Measurements from ENCODE around the gene PPP2R5C. TPM values are rescaled to one million over a fixed set of nuclear protein-coding genes. Genes with fewer than 3 reads are reported as not detected.

PPP2R5C gene
- total RNA-seq, 1 donor from 2014 or later: 60.8 TPM

DNA sequence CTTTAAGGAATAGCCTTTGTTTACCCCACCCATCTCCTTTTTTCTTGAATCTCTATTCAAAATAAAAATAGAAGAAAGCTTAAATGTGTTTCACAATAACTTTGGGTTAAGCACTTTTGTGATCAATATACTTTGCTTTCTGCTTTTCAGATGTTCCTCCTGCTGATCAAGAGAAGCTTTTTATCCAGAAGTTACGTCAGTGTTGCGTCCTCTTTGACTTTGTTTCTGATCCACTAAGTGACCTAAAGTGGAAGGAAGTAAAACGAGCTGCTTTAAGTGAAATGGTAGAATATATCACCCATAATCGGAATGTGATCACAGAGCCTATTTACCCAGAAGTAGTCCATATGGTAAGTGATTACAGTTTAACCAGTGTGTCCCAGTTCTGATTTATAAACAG, 95.0 kb downstream of the PPP2R5C start:
- ATAC-seq (no peak), DNase-seq (ENCODE audit: low spot score) (no peak)

DNA sequence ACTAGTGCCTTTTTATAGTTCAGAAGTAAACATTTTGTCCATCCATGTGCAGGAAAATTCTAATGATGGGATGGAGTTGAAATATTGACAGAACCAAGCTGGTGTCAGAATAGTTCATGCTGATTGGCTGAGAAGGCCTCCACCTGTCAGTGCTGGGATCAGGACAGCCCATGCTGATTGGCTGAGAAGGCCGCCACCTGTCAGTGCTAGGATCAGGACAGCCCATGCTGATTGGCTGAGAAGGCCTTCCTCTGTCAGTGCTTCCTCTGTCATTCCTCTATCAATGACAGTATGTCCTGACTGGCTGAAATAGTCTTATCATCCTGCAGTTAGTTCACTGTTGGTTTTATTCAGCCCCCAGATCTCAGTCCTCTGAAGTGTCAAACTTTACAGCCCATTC, 95.7 kb downstream of the PPP2R5C start:
- ATAC-seq (no peak), DNase-seq (ENCODE audit: low spot score) (peak; percentile 26)

DNA sequence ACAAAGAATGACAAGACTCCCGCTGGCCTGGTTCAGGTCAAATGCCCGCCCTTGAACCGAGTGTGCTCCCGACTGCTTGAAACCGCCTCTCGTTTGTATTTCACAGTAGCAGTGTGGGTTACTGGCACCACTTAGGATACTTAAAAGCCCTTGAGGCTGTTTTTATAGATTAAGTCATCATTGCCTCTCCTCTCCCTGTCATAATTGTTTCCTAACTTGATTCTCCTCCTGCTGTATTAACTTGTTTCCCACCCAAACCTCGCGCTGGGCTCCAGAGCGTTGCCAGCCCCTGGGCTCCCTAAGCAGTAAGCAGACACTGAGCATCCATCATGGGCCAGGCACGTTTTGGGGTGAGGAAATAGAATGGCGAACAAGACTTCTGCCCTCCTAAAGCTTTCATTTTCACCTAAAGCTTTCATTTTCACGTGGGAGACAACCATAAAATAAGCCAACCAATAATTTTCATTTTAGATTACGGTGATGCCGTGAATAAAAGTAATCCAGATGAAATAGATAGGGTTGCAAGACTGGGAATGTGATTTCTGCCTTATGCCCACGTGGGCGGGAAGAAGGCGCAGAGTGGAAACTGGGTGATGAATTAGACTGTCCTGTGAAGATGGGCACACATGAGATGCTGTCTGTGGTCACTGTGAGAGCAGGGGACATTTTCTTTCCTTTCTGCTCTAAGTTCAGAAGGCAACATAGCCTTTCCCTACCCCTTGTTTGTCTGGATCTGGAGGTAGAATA, 97.5 kb downstream of the PPP2R5C start:
- peak; percentile 11 for DNase-seq (ENCODE audit: low spot score)
- no peak for ATAC-seq

DNA sequence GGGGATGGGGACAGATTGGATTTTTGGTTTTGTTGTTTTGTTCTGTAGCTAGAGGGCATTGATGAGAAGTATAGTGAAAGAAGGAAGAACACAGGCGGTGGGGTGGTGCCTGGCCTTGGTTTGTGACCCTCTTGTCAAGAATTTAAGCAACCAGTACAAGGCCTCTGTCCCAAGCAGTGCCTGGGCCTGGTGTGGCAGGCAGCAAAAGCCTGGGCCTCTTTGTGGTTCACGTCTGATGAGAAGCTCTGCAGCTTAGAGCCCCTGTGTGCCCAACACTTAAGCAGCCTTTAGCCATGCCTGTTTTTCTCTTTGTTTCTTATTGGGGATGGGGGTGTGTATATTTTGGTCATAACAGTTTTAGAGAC, 98.0 kb downstream of the PPP2R5C start:
- ATAC-seq (no peak), DNase-seq (ENCODE audit: low spot score) (peak; percentile 10)

DNA sequence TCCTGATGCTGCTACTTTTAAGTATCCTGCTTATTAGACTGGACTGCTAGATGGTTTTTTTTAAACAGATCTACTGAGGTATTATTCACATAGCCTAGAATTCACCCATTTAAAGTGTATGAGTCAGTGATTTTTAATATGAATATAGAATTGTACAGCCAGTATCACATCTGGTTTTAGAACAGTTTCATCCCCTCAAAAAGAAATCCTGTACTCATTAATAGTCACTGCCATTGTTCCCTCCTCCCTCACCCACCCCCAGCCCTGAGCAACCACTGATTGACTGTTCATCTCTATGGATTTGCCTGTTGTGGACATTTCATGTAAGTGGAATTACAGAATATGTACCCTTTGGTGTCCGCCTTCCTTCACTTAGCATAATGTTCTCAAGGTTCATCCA, 98.4 kb downstream of the PPP2R5C start:
- no peak for ATAC-seq
- peak; percentile 5 for DNase-seq (ENCODE audit: low spot score)

DNA sequence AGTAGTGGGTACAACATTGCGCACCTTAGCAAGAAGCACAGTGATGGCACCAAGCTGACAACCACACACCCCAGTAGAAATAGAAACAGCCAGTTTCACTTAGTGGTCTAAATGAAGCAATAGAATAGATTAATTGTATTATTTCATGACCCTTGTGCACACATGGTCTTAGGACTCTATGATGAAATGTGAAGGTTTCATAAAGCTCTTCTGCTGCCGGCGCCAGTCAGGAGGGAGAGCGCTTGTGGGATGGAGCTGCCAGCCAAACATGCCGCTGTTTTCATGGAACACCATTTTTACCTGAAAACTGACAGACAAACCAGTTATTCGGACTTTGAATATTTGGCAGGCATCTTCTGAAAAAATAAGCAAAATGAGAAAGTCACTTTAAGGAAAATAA, 100.0 kb downstream of the PPP2R5C start:
- ATAC-seq: peak; percentile 92
- peak; percentile 43 for DNase-seq (ENCODE audit: low spot score)

DNA sequence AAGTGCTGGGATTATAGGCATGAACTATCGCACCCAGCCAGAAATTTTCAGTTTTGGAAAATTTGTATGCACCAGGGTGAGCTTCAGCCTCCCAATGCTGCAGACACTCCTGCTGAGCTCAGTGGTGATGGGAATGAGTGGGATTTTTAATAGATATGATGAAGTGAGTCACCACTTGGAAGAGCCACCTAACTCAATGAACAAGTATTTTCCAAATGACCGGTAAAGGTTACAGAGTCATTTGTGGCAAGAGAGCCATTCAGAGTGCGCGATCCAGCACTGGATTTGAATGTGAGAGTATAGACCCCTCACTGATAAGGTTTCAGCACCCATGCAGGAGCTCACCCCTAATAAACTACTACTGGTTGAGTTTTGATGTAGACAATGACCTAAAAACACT, 100.7 kb downstream of the PPP2R5C start:
- DNase-seq (ENCODE audit: low spot score): no peak
- no peak for ATAC-seq

DNA sequence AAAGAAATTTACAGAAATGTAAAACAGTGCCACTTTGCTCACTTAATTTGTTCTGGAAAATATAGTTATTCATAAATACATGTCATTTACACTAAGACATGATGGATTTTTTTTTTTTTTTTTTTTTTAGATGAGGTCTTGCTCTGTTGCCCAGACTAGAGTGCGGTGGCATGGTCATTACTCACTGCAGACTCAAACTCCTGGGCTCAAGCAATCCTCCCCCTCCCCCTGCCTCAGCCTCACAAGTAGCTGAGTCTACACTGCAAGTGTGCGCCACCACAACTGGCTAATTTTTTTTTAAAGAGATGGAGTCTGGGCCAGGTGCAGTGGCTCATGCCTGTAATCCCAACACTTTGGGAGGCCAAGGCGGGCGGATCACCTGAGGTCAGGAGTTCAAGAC, 101.2 kb downstream of the PPP2R5C start:
- no peak for ATAC-seq
- no peak for DNase-seq (ENCODE audit: low spot score)

DNA sequence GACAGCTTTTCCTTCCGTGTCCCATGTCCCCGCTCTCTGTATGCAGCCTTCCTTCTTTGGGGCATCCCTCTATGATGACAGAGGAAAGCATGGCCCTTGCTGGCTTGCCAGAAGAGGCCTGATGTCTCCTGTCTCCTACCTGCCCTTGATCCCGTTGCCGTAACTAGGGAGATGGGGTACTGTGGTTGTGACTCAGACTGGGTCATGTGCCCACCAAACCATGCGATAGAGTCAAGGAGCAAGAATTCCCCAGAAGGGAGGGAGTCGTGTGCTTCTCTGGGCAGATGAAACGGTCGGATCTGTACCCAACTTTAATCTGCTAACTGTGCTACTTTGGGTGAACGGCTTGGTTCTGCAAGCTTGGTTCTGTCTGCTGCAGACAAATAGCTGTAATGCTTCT, 103.8 kb downstream of the PPP2R5C start:
- DNase-seq (ENCODE audit: low spot score) (no peak), ATAC-seq (no peak)

DNA sequence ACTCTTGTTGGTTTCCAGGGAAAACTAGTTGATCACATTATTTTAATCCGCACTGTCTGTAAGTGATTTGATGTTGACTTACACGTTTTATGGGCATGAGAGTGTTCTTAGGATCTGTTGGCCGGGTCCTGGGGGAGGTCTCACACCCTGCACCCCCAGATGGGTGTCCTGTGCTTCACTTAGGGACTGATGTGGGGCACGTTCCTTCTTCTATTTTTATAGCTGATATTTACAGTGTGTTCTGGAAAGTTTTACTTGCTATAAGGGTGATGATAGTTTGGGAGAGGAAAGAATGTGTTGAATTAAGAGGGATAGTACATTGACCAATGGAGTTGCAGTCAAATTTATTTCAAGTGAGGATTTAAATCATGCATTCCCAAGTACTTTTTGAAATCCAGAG, 106.3 kb downstream of the PPP2R5C start:
- ATAC-seq: no peak
- no peak for DNase-seq (ENCODE audit: low spot score)

DNA sequence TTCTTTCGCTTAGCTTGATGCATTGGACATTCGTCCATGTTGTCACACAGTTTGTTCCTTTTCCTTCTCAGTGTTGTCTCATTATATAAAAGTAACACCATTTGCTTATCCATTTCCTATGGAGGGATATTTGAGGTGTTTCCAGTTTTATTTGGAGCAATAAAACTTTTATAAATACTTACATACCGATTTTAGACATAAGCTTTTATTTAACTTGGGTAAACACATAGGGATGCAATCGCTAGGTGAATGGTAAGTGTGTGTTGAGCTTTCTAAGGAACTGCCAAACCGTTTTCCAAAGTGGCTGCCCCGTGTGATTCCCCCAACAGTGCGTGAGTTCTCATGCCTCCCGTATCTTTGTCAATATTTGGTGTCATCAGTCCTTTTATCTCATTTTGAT, 107.7 kb downstream of the PPP2R5C start:
- ATAC-seq: no peak
- DNase-seq (ENCODE audit: low spot score): no peak

DNA sequence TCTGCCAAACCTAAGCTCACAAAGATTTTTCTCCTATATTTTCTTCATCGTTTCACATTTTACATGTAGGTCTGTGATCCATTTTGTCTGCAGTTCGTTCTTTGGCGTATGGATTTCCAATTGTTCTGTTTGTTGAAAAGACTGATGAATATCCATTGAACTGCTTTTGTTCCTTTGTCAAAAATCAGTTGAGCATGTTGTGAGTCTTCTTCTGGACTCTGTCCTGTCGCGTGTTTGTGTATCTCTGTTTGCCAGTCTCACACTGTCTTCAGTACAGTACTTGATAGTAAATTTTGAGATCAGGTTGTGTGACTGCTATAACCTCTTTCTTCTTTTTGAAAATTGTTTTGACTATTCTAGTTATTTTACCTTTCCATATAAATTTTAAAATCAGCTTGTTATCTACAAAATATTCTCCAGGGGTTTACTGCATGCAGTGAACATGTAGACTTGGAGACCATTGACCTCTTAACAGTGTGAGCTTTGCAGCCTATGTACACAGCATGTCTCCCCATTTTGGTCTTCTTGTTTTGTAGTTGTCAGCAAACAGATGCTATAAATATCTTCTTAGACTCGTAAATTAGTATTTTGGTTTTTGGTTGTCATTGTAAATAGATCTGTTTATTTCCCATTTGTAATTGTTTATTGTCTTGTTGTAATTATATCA, 108.9 kb downstream of the PPP2R5C start:
- DNase-seq (ENCODE audit: low spot score): no peak
- ATAC-seq: peak; percentile 87

DNA sequence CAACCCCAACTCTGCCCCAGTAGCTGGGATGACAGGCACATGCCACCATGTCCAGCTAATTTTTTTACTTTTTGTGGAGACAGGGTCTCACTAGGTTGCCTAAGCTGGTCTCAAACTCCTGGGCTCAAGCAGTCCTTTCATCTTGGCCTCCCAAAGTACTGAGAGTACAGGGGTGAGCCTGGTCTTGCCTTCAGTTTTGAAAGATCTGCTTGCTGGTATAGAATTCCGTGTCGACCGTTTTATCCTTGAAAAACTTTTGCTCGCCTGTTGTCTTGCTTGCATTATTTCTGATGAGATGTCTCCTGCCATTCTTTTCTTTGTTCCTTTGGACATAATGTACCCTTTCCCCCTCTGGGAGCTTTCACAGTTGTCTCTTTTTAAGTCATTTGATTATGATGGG, 110.8 kb downstream of the PPP2R5C start:
- ATAC-seq (no peak), DNase-seq (ENCODE audit: low spot score) (no peak)

DNA sequence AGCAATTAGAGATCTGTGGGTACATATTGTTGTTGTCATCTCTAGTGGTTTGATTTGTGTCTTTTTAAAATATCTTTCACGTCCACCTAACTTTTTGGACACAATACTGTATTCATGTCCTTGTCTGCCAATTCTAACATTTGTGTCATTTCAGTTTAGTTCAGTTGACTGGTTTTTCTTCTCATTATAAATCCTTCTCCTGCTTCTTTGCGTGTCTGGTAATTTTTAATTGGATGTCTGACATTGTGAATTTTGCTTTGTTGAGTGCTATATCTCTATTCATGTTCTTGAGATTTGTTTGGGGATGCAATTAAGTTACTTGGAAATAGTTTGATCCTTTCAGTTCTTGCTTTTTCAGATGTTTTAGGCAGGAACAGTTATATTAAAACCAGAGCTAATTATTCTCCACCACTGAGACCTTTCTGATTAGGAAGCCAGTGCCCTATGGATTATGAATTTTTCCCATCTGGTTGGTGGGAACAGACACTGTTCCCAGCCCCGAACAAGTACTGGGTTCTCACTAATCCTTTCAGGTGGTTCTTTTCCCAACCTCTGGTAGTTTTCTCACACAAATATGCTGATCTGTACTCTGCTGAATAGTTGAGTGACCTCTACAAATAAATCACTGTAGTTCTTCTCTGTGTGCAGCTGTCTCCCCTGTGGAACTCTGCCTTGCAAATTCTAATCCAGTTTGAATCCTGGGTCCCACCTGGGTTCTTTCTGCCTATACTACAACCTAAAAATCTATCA, 111.7 kb downstream of the PPP2R5C start:
- DNase-seq (ENCODE audit: low spot score): no peak
- ATAC-seq: no peak

DNA sequence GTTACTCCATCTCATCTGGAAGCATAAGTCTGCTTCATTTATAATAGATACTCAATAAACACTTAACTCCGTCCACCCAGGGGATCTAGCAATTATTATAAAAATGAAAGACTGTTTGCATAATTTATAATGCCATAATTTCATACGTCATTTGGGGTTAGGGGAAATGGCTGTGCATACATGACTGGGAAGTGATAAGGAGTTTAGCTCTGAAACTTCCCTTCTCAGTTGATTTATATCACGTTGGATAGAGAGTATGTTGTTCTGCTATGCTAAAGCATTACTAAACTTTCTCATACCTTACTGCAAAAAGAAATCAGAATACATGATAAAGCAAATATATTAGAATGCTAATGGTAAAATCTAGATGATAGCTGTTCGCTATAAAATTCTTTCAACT, 112.5 kb downstream of the PPP2R5C start:
- ATAC-seq: no peak
- DNase-seq (ENCODE audit: low spot score): no peak

DNA sequence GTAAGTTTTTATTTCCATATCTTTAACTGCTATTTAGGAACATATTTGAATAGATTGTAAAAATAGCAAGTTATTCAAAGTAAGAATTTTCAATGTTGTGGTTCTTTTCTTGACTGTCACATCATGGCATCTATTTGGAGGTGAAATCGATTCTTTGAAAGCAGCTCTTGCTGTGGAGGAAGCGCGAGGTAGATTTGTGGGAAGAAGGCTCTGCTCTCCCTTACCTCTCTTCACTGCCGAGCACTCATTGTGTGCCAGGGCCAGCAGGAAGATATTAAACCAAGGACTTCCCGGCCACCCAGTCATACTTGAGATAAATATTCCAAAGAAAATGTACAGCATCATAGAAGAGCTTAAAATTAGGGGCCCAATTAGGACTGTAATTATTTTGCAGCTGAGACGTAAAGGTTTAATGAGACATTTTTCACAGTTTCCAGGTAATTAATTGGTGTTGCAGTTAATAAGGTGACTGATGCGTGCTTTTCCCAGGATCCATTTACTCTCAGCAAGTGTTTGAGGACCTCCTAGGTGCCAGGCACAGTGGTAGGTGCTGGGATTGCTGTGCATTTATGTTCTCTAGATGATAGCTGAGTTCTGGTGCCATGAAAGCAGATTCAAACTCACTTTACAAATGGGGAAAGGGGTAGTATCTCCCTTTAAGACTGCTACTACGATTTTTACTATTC, 113.7 kb downstream of the PPP2R5C start:
- DNase-seq (ENCODE audit: low spot score) (no peak), ATAC-seq (no peak)

DNA sequence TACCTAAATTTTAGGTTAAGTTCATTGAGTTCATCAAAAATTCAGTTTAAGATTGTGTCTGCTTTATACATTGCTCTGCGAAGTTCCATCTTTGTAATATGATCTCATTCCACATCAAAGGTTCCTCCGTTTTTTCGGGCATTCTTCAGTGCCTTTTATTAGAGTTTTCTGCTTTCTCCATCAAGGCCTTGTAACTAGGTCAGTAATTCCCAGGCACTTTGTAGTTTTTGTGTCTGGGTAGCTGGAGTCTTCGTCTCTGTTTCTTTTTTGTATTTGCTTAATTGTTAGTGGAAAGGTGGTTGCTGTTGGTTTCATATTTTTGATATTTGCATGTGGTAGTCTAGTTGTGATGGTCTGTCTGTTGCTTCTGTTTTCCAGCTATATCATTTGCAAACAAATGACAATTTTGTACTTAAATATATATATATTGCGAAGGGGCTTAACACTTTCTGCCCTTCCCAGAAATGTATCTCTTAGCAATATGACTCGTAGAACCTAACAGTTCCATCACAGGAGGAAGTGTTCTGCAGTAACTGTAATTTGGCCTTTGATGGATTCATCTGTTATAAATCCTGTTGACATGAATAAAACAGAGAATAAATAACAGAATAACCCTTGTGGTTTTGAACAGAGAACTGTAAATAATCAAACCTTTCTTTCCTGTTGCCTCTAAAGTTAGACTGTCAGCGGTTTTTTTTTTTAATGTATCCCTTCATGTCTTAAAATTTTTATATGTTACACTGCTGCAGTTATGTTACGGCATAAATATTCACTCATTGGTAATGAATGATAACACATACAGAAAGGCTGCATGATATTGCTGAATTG, 114.4 kb downstream of the PPP2R5C start:
- ATAC-seq (no peak), DNase-seq (ENCODE audit: low spot score) (no peak)

DNA sequence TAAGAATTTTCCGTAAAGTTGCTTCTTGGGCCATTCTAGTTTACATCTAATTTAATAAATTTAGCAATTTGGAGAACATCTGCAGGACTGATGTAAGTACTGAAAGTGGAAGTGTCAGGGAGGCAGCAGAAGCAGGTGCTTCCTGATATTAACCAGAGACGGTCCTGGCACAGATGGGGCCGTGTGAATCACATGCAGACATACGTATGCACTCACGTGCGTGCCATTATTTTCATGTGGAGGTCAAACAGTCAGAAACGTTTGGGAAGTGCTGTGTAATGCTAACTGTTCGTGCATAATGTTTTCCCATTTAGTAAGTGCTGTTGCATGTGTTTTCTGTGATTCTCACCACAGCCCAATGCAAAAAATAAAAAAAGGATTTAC, 115.0 kb downstream of the PPP2R5C start:
- ATAC-seq: peak; percentile 55

DNA sequence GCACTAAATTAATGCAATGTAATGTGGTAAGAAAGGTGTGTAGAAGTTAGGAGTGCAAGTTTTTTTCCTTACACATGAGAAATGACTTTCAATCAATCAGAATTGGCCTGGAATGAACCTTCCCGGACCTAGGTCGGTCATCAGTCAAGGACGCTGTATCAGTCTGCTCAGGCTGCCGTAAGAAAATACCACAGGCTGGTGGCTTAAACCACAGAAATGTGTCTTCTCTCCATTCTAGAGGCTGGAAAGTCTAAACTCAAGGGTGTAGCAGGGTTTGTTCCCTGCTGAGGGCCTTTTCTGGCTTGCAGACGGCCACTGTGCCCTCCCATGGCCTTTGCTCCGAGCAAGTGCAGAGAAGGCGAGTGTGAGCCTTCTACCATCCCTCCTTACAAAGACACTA, 116.3 kb downstream of the PPP2R5C start:
- ATAC-seq (peak; percentile 16), DNase-seq (ENCODE audit: low spot score) (no peak)

More for the DNA sequence above, 115.0 kb downstream of the PPP2R5C start:
- DNase-seq (ENCODE audit: low spot score): no peak

DNA sequence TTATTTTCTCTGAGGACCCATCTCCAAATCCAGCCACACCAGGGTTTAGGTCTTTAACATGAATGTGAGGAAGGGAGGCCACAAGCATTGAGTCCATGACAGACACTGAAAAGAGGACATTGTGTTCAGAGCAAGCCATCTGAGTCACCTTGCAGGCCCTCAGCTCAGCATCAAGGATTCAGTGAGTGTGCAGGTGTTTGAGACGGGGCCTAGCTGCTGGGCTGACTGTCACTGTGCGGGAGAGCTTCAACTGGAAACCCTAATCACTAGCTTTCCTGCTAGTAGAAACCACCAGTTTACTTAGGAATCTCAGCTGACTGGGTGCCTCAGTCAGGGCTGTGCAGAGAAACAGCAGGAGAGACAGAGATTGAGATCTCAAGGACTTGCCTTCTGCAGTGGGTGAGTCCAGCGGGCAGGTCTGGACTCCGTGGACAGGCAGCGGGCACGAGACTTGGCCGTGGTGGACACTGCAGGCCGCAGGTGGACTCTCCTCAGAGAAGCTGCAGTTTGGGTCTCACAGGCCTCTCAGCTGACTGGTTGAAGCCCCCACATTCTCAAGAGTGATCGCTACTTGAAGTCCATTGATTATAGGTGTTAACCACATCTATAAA, 116.8 kb downstream of the PPP2R5C start:
- ATAC-seq: no peak
- no peak for DNase-seq (ENCODE audit: low spot score)
